DOHH2 (cell line): ENCODE data around the gene PRDX6.

ENCODE experiments used
- H3F3A ChIP-seq: fragments of 200-600 bp; sonication (generic), shearing (Covaris generic); 2 replicates; pipeline ENCODE4 v1.6.0; 2016; ENCODE audit warnings: antibody characterized with exemption, mild to moderate bottlenecking; ENCODE audit not compliant: control insufficient read depth, insufficient read depth
- H3K27ac ChIP-seq: fragments of 200-600 bp; sonication (generic); 2 replicates; pipeline ENCODE4 v1.5.1; 2014; ENCODE audit warnings: low read depth, mild to moderate bottlenecking, low read length, moderate library complexity
- H3K27me3 ChIP-seq: fragments of 200-600 bp; sonication (generic); 2 replicates; pipeline ENCODE4 v1.6.1; 2014; ENCODE audit warnings: mild to moderate bottlenecking, low read length, mixed read lengths; ENCODE audit not compliant: control insufficient read depth
- H3K36me3 ChIP-seq: fragments of 200-600 bp; sonication (generic); 2 replicates; pipeline ENCODE4 v1.6.1; 2014; ENCODE audit warnings: mild to moderate bottlenecking, low read length, moderate library complexity, mixed read lengths; ENCODE audit not compliant: control insufficient read depth
- H3K4me1 ChIP-seq: fragments of 200-600 bp; sonication (generic); 2 replicates; pipeline ENCODE4 v1.6.1; 2014; ENCODE audit warnings: mild to moderate bottlenecking, low read length, mixed read lengths; ENCODE audit not compliant: control insufficient read depth
- H3K4me2 ChIP-seq: fragments of 200-600 bp; sonication (generic); 2 replicates; pipeline ENCODE4 v1.6.0; 2014; ENCODE audit warnings: mild to moderate bottlenecking, low read length, moderate library complexity
- H3K4me3 ChIP-seq: fragments of 200-600 bp; sonication (generic); 2 replicates; pipeline ENCODE4 v1.5.1; 2014; ENCODE audit warnings: mild to moderate bottlenecking, low read length, mixed read lengths
- H3K79me2 ChIP-seq: fragments of 200-600 bp; sonication (generic); 2 replicates; pipeline ENCODE4 v1.6.1; 2014; ENCODE audit warnings: mild to moderate bottlenecking, low read length, mixed read lengths; ENCODE audit not compliant: control insufficient read depth
- H3K9me2 ChIP-seq: fragments of 200-600 bp; sonication (generic); replicated peaks from 2 replicates; pipeline ENCODE4 v1.6.1; 2014; ENCODE audit warnings: mild to moderate bottlenecking, low read length, mixed read lengths; ENCODE audit not compliant: control insufficient read depth
- H3K9me3 ChIP-seq: fragments of 200-600 bp; sonication (generic); 2 replicates; pipeline ENCODE4 v1.6.1; 2014; ENCODE audit warnings: antibody characterized with exemption, low read length, mixed read lengths; ENCODE audit not compliant: control insufficient read depth, insufficient read depth
- H4K20me1 ChIP-seq: fragments of 200-600 bp; sonication (generic); 2 replicates; pipeline ENCODE4 v1.6.0; 2014; ENCODE audit warnings: low read depth, mild to moderate bottlenecking, antibody characterized with exemption, low read length, moderate library complexity; ENCODE audit not compliant: control insufficient read depth, insufficient read depth
- CTCF ChIP-seq: fragments of 200-600 bp; sonication (generic); IDR thresholded peaks from one replicate; pipeline ENCODE4 v1.5.1; 2014; ENCODE audit warnings: antibody characterized with exemption, mild to moderate bottlenecking, low read depth, low read length; ENCODE audit not compliant: poor library complexity, severe bottlenecking
- EZH2phosphoT487 ChIP-seq: fragments of 200-600 bp; sonication (generic); IDR thresholded peaks from 2 replicates; pipeline ENCODE4 v1.6.1; 2017; ENCODE audit warnings: borderline replicate concordance, mild to moderate bottlenecking, antibody characterized with exemption, low read length, moderate library complexity, mixed read lengths

PRDX6 gene

GRCh38 chr1:173476197-173476664 lies 904 bp upstream of the PRDX6 start:
- H3K79me2 ChIP-seq: peaks cover 47% of the 10 kb centered on the region
- TF ChIP-seq EZH2phosphoT487 (no peak), CTCF (no peak)
- peak overlapping the region; percentile 97 for H3K4me2 ChIP-seq
- peaks cover 41% of the 10 kb centered on the region for H3K36me3 ChIP-seq
- peak overlapping the region; percentile 98 for H3K4me3 ChIP-seq
- H3K9me2 ChIP-seq: no peaks in the 10 kb centered on the region
- no peaks in the 10 kb centered on the region for H3K27me3 ChIP-seq
- peaks cover 28% of the 10 kb centered on the region for H3K4me1 ChIP-seq
- no peaks in the 10 kb centered on the region for H3F3A ChIP-seq
- peaks cover 4% of the 10 kb centered on the region; the same call in 1 of the 2 replicates for H4K20me1 ChIP-seq
- peak overlapping the region; percentile 56 for H3K27ac ChIP-seq
- peaks cover 12% of the 10 kb centered on the region for H3K9me3 ChIP-seq

- no peaks in the 10 kb centered on the region for H3F3A ChIP-seq
- H3K27me3 ChIP-seq: no peaks in the 10 kb centered on the region
- TF ChIP-seq EZH2phosphoT487: no peak
- no peak for TF ChIP-seq CTCF
- H3K79me2 ChIP-seq: peaks cover 47% of the 10 kb centered on the region
- no peaks in the 10 kb centered on the region for H3K9me2 ChIP-seq
- peaks cover 4% of the 10 kb centered on the region; the same call in 1 of the 2 replicates for H4K20me1 ChIP-seq
- peaks cover 46% of the 10 kb centered on the region for H3K36me3 ChIP-seq
- H3K4me2 ChIP-seq: peak overlapping the region; percentile 97
- peak overlapping the region; percentile 56 for H3K27ac ChIP-seq
- peaks cover 6% of the 10 kb centered on the region; the same call in 1 of the 2 replicates for H3K9me3 ChIP-seq
- H3K4me3 ChIP-seq: peak overlapping the region; percentile 98
- peaks cover 28% of the 10 kb centered on the region for H3K4me1 ChIP-seq
These were observed 360 bp upstream of the PRDX6 start for GRCh38 chr1:173476665-173477285.

- H3F3A ChIP-seq: no peaks in the 10 kb centered on the region
- H3K27me3 ChIP-seq: no peaks in the 10 kb centered on the region
- H4K20me1 ChIP-seq: peaks cover 4% of the 10 kb centered on the region; the same call in 1 of the 2 replicates
- no peaks in the 10 kb centered on the region for H3K9me3 ChIP-seq
- peaks cover 28% of the 10 kb centered on the region for H3K4me1 ChIP-seq
- TF ChIP-seq EZH2phosphoT487: no peak
- no peak for TF ChIP-seq CTCF
- no peak overlapping the region for H3K27ac ChIP-seq
- H3K4me3 ChIP-seq: peak overlapping the region; percentile 98
- H3K36me3 ChIP-seq: peaks cover 53% of the 10 kb centered on the region
- H3K79me2 ChIP-seq: peaks cover 47% of the 10 kb centered on the region
- H3K9me2 ChIP-seq: no peaks in the 10 kb centered on the region
- H3K4me2 ChIP-seq: peak overlapping the region; percentile 93
These were observed 1.0 kb downstream of the PRDX6 start for GRCh38 chr1:173478094-173478674.
